H9 (cell line): ENCODE data around the gene CD300H. TPM values are rescaled to one million over a fixed set of nuclear protein-coding genes. Genes with fewer than 3 reads are reported as not detected.

Experiments
- DNase-seq: peaks from one replicate; pipeline ENCODE4 v3.0.0-alpha.2; 2017
- H2AFZ ChIP-seq: one replicate; pipeline ENCODE4 v1.6.1; 2013; ENCODE audit warnings: mild to moderate bottlenecking, low read length, control low read depth, moderate library complexity
- H2AK5ac ChIP-seq: 2 replicates; pipeline ENCODE4 v1.6.1; 2013; ENCODE audit warnings: low read length, control low read depth, mixed read lengths; ENCODE audit not compliant: insufficient read length
- H2BK120ac ChIP-seq: one replicate; pipeline ENCODE4 v1.6.1; 2013; ENCODE audit warnings: low read depth, mild to moderate bottlenecking, low read length, control low read depth, inconsistent platforms; ENCODE audit not compliant: poor library complexity, severe bottlenecking
- H2BK12ac ChIP-seq: 2 replicates; pipeline ENCODE4 v1.6.1; 2013; ENCODE audit warnings: low read length, control low read depth, mixed read lengths, low read depth; ENCODE audit not compliant: insufficient read length
- H2BK15ac ChIP-seq: 2 replicates; pipeline ENCODE4 v1.6.1; 2013; ENCODE audit warnings: low read depth, low read length, control low read depth
- H2BK20ac ChIP-seq: one replicate; pipeline ENCODE4 v1.6.1; 2013; ENCODE audit warnings: low read depth, mild to moderate bottlenecking, low read length, control low read depth, inconsistent platforms; ENCODE audit not compliant: poor library complexity, severe bottlenecking
- H2BK5ac ChIP-seq: 2 replicates; pipeline ENCODE4 v1.6.1; 2013; ENCODE audit warnings: low read length, control low read depth, mixed read lengths; ENCODE audit not compliant: insufficient read length
- H3K14ac ChIP-seq: 2 replicates; pipeline ENCODE4 v1.6.1; 2013; ENCODE audit warnings: low read length, control low read depth; ENCODE audit not compliant: insufficient read depth
- H3K18ac ChIP-seq: 2 replicates; pipeline ENCODE4 v1.6.1; 2013; ENCODE audit warnings: low read depth, mild to moderate bottlenecking, mixed read lengths, low read length, control low read depth; ENCODE audit not compliant: insufficient read length
- H3K23ac ChIP-seq: 2 replicates; pipeline ENCODE4 v1.6.1; 2013; ENCODE audit warnings: low read length, control low read depth, mixed read lengths, low read depth; ENCODE audit not compliant: insufficient read length
- H3K23me2 ChIP-seq: 2 replicates; pipeline ENCODE4 v1.6.1; 2013; ENCODE audit warnings: low read depth, mild to moderate bottlenecking, mixed read lengths, low read length, control low read depth; ENCODE audit not compliant: insufficient read length, poor library complexity, severe bottlenecking
- H3K27ac ChIP-seq: 2 replicates; pipeline ENCODE4 v1.5.1; 2013; ENCODE audit warnings: low read length, control low read depth, mixed read lengths, low read depth; ENCODE audit not compliant: insufficient read length
- H3K27me3 ChIP-seq: 2 replicates; pipeline ENCODE4 v1.6.1; 2013; ENCODE audit warnings: low read length, control low read depth, inconsistent platforms; ENCODE audit not compliant: insufficient read depth
- H3K4ac ChIP-seq: 2 replicates; pipeline ENCODE4 v1.6.1; 2013; ENCODE audit warnings: low read depth, mild to moderate bottlenecking, control low read depth, inconsistent platforms, low read length, moderate library complexity
- H3K4me1 ChIP-seq: 2 replicates; pipeline ENCODE4 v1.6.1; 2013; ENCODE audit warnings: low read length, control low read depth, inconsistent platforms; ENCODE audit not compliant: insufficient read depth
- H3K4me2 ChIP-seq: 2 replicates; pipeline ENCODE4 v1.6.1; 2013; ENCODE audit warnings: low read length, control low read depth, mixed read lengths; ENCODE audit not compliant: insufficient read length, insufficient read depth
- H3K56ac ChIP-seq: 2 replicates; pipeline ENCODE4 v1.6.1; 2013; ENCODE audit warnings: low read depth, mild to moderate bottlenecking, mixed read lengths, low read length, control low read depth; ENCODE audit not compliant: insufficient read length
- H3K79me1 ChIP-seq: 2 replicates; pipeline ENCODE4 v1.6.1; 2013; ENCODE audit warnings: low read depth, mild to moderate bottlenecking, moderate library complexity, low read length, control low read depth, inconsistent platforms; ENCODE audit not compliant: insufficient read depth, poor library complexity, severe bottlenecking
- H3K79me2 ChIP-seq: 2 replicates; pipeline ENCODE4 v1.6.1; 2013; ENCODE audit warnings: low read length, control low read depth, inconsistent platforms; ENCODE audit not compliant: insufficient read depth
- H3K9ac ChIP-seq: 2 replicates; pipeline ENCODE4 v1.6.1; 2013; ENCODE audit warnings: low read length, control low read depth, mixed read lengths; ENCODE audit not compliant: insufficient read length; ENCODE audit errors: extremely low read depth
- H3K9me3 ChIP-seq: one replicate; pipeline ENCODE4 v1.6.1; 2013; ENCODE audit warnings: low read depth, low read length, inconsistent platforms; ENCODE audit not compliant: control insufficient read depth
- H3T11ph ChIP-seq: one replicate; pipeline ENCODE4 v1.6.1; 2013; ENCODE audit warnings: mild to moderate bottlenecking, low read length, control low read depth, inconsistent platforms
- H4K20me1 ChIP-seq: one replicate; pipeline ENCODE4 v1.6.1; 2013; ENCODE audit not compliant: control insufficient read depth, insufficient read length, insufficient read depth
- H4K5ac ChIP-seq: 2 replicates; pipeline ENCODE4 v1.6.1; 2013; ENCODE audit warnings: low read depth, mild to moderate bottlenecking, mixed read lengths, low read length, control low read depth; ENCODE audit not compliant: insufficient read length
- H4K8ac ChIP-seq: replicated peaks from 2 replicates; pipeline ENCODE4 v1.6.1; 2013; ENCODE audit warnings: low read length, control low read depth, mixed read lengths, low read depth; ENCODE audit not compliant: insufficient read length
- H4K91ac ChIP-seq: 2 replicates; pipeline ENCODE4 v1.6.1; 2013; ENCODE audit warnings: low read depth, mild to moderate bottlenecking, moderate library complexity, mixed read lengths, low read length, control low read depth; ENCODE audit not compliant: insufficient read length
- H3K27ac Mint-ChIP-seq, 3 experiments: 2 replicates in 2 of 3; 3 replicates in 1 of 3; pipeline ENCODE4 v1.8.0; 2020 to 2021; ENCODE audit warnings: mixed read lengths in 3 of 3, mild to moderate bottlenecking in 1 of 3, moderate library complexity in 1 of 3
- H3K27me3 Mint-ChIP-seq: 2 replicates; pipeline ENCODE4 v1.8.0; 2021; ENCODE audit warnings: low read depth, mild to moderate bottlenecking, moderate library complexity, mixed read lengths
- H3K36me3 Mint-ChIP-seq, 3 experiments: 2 replicates in 2 of 3; 3 replicates in 1 of 3; pipeline ENCODE4 v1.8.0; 2020 to 2021; ENCODE audit warnings: low read depth in 3 of 3, mixed read lengths in 3 of 3; ENCODE audit not compliant: insufficient read depth in 1 of 3
- H3K4me1 Mint-ChIP-seq, 2 experiments: 2 replicates each; pipeline ENCODE4 v1.8.0; 2020; ENCODE audit warnings: mixed read lengths in 2 of 2
- H3K4me3 Mint-ChIP-seq, 2 experiments: 2 replicates in 1 of 2; 3 replicates in 1 of 2; pipeline ENCODE4 v1.8.0; 2020 to 2021; ENCODE audit warnings: mild to moderate bottlenecking in 2 of 2, mixed read lengths in 2 of 2, moderate library complexity in 1 of 2
- H3K9me3 Mint-ChIP-seq, 2 experiments: 2 replicates in 1 of 2; 3 replicates in 1 of 2; pipeline ENCODE4 v1.8.0; 2020; ENCODE audit warnings: mild to moderate bottlenecking in 2 of 2, mixed read lengths in 2 of 2, moderate library complexity in 1 of 2
- WGBS: extraction: QIAGEN DNeasy Blood & Tissue Kit; methylation state at CpG from one replicate; pipeline ENCODE4 v1.1.7; 2013; ENCODE audit warnings: missing lambda C conversion rate, low lambda C conversion rate, mixed read lengths; ENCODE audit not compliant: insufficient read length; ENCODE audit errors: extremely low coverage; 5-methylcytosine and 5-hydroxymethylcytosine counted together
- total RNA-seq: library from RNA; stranded (reverse); gene quantifications from 2 replicates; pipeline ENCODE4 v1.2.1, GENCODE V29; 2021
- TF ChIP-seq, protein P1 (sequence below): fragments of 200-600 bp; sonication (generic); conservative IDR thresholded peaks from 3 replicates; pipeline ENCODE4 v1.8.0; 2021; ENCODE audit warnings: antibody characterized with exemption, mild to moderate bottlenecking

CD300H gene
- total RNA-seq, 1 experiment from 2014 or later: not detected

DNA sequence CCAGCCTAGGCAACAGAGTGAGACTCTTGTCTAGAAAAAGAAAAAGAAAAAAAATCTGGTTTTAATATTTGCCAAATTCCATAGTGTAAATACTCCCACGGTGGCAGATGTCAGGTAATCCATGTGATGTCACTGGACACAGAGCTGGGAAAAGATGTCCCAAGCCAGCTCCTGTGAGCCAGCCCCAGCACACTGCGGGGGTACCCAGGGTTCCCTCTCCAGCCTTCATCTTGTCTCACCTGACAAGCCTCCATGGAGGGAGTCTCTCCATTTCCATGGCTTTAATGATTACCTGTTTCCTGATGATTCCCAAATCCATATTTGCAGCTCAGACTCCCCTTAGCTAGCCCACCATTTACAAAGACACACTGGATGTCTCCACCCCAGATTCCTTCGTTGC, 40.6 kb downstream of the CD300H start:
- Mint-ChIP-seq H3K36me3 (no peaks in the 10 kb centered on the region; a peak in 1 of 7 replicates), H3K4me1 (peaks cover under 1 to 3% of the 10 kb centered on the region in 2 experiments; a peak in 2 of 4 replicates), H3K9me3 (peaks cover 0 to 6% of the 10 kb centered on the region in 2 experiments; a peak in 3 of 5 replicates), H3K27ac (no peak overlapping the region; a peak in 2 of 7 replicates), H3K4me3 (no peak overlapping the region), H3K27me3 (peaks cover 75% of the 10 kb centered on the region)
- H4K91ac ChIP-seq: no peak overlapping the region
- no CpG with 5 or more reads among the region's 3 CpGs for WGBS
- H2BK5ac ChIP-seq: no peak overlapping the region
- H2AFZ ChIP-seq: no peak overlapping the region
- H3K79me1 ChIP-seq: no peaks in the 10 kb centered on the region
- no peak overlapping the region for H2BK120ac ChIP-seq
- H3K27me3 ChIP-seq: no peaks in the 10 kb centered on the region; the same call in 1 of the 2 replicates
- no peaks in the 10 kb centered on the region for H3K9me3 ChIP-seq
- no peak for DNase-seq
- no peaks in the 10 kb centered on the region for H3K23me2 ChIP-seq
- no peak overlapping the region for H3K56ac ChIP-seq
- no peak overlapping the region for H3K18ac ChIP-seq
- H4K8ac ChIP-seq: no peak overlapping the region
- no peak overlapping the region for H2BK12ac ChIP-seq
- no peak overlapping the region for H3K14ac ChIP-seq
- H3K4ac ChIP-seq: no peak overlapping the region
- H4K5ac ChIP-seq: no peak overlapping the region
- no peaks in the 10 kb centered on the region for H3K79me2 ChIP-seq
- TF ChIP-seq, protein P1, sequence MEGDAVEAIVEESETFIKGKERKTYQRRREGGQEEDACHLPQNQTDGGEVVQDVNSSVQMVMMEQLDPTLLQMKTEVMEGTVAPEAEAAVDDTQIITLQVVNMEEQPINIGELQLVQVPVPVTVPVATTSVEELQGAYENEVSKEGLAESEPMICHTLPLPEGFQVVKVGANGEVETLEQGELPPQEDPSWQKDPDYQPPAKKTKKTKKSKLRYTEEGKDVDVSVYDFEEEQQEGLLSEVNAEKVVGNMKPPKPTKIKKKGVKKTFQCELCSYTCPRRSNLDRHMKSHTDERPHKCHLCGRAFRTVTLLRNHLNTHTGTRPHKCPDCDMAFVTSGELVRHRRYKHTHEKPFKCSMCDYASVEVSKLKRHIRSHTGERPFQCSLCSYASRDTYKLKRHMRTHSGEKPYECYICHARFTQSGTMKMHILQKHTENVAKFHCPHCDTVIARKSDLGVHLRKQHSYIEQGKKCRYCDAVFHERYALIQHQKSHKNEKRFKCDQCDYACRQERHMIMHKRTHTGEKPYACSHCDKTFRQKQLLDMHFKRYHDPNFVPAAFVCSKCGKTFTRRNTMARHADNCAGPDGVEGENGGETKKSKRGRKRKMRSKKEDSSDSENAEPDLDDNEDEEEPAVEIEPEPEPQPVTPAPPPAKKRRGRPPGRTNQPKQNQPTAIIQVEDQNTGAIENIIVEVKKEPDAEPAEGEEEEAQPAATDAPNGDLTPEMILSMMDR: no peak
- no peak overlapping the region for H3K27ac ChIP-seq
- H3T11ph ChIP-seq: no peak overlapping the region
- no peak overlapping the region for H3K23ac ChIP-seq
- no peak overlapping the region for H2AK5ac ChIP-seq
- no peak overlapping the region for H2BK15ac ChIP-seq
- H3K4me1 ChIP-seq: peaks cover 1% of the 10 kb centered on the region
- no peak overlapping the region for H3K4me2 ChIP-seq
- no peak overlapping the region for H3K9ac ChIP-seq
- no peaks in the 10 kb centered on the region for H4K20me1 ChIP-seq
- H2BK20ac ChIP-seq: no peak overlapping the region
